MM.1S (cell line): ENCODE measurements around the gene ADD1.

Source experiments
- DNase-seq: peaks from one replicate; pipeline ENCODE4 v3.0.0-alpha.2; 2015
- H2AFZ ChIP-seq: fragments of 300-600 bp; sonication (generic); 2 replicates; pipeline ENCODE4 v1.6.0; 2016; ENCODE audit warnings: antibody characterized with exemption, low read length
- H3F3A ChIP-seq: fragments of 300-600 bp; sonication (generic); 2 replicates; pipeline ENCODE4 v1.6.1; 2016; ENCODE audit warnings: mild to moderate bottlenecking, antibody characterized with exemption, low read length, moderate library complexity, mixed read lengths; ENCODE audit not compliant: insufficient read depth
- H3K27ac ChIP-seq: fragments of 300-600 bp; sonication (generic); 2 replicates; pipeline ENCODE4 v1.5.1; 2016; ENCODE audit warnings: mild to moderate bottlenecking, low read length
- H3K27me3 ChIP-seq: fragments of 300-600 bp; sonication (generic); replicated peaks from 2 replicates; pipeline ENCODE4 v1.6.0; 2016; ENCODE audit warnings: low read length; ENCODE audit not compliant: insufficient read depth
- H3K36me3 ChIP-seq: fragments of 300-600 bp; sonication (generic); replicated peaks from 2 replicates; pipeline ENCODE4 v1.6.1; 2016; ENCODE audit warnings: mild to moderate bottlenecking, low read length, mixed read lengths; ENCODE audit not compliant: insufficient read depth
- H3K4me1 ChIP-seq: fragments of 300-600 bp; sonication (generic); 2 replicates; pipeline ENCODE4 v1.6.1; 2016; ENCODE audit warnings: low read length, mixed read lengths
- H3K4me2 ChIP-seq: fragments of 300-600 bp; sonication (generic); 2 replicates; pipeline ENCODE4 v1.6.0; 2016; ENCODE audit warnings: low read depth, low read length
- H3K4me3 ChIP-seq: fragments of 300-600 bp; sonication (generic); 2 replicates; pipeline ENCODE4 v1.5.1; 2016; ENCODE audit warnings: low read length, mixed read lengths
- H3K79me2 ChIP-seq: fragments of 300-600 bp; sonication (generic); 2 replicates; pipeline ENCODE4 v1.6.1; 2016; ENCODE audit warnings: mixed run types, low read length, mixed read lengths
- H3K9ac ChIP-seq: fragments of 300-600 bp; sonication (generic); 2 replicates; pipeline ENCODE4 v1.6.1; 2016; ENCODE audit warnings: low read length, mixed read lengths
- H3K9me2 ChIP-seq: fragments of 300-600 bp; sonication (generic); replicated peaks from 2 replicates; pipeline ENCODE4 v1.6.1; 2016; ENCODE audit warnings: mild to moderate bottlenecking, low read length, mixed read lengths; ENCODE audit not compliant: insufficient read depth
- H3K9me3 ChIP-seq: fragments of 300-600 bp; sonication (generic); replicated peaks from 2 replicates; pipeline ENCODE4 v1.6.1; 2016; ENCODE audit warnings: mild to moderate bottlenecking, low read length, mixed read lengths; ENCODE audit not compliant: insufficient read depth
- H4K20me1 ChIP-seq: fragments of 300-600 bp; sonication (generic); 2 replicates; pipeline ENCODE4 v1.6.1; 2016; ENCODE audit warnings: mild to moderate bottlenecking, low read length, moderate library complexity, mixed read lengths; ENCODE audit not compliant: insufficient read depth
- EZH2 ChIP-seq: fragments of 300-600 bp; sonication (generic); optimal IDR thresholded peaks from 2 replicates; pipeline ENCODE3; 2017; ENCODE audit warnings: low read depth, mild to moderate bottlenecking, antibody characterized with exemption, low read length, mixed read lengths
- EZH2phosphoT487 ChIP-seq: fragments of 300-600 bp; sonication (generic); IDR thresholded peaks from 2 replicates; pipeline ENCODE4 v1.6.1; 2018; ENCODE audit warnings: antibody characterized with exemption, low read length
- TF ChIP-seq, protein P1 (sequence below): fragments of 300-600 bp; sonication (generic); IDR thresholded peaks from 2 replicates; pipeline ENCODE4 v1.5.1; 2016; ENCODE audit warnings: antibody characterized with exemption, low read length, mixed read lengths

The ADD1 gene

GRCh38 chr4:2968381-2968780 lies 124.7 kb downstream of the ADD1 start:
- H3K27me3 ChIP-seq, result no peaks in the 10 kb centered on the region
- no peaks in the 10 kb centered on the region for H3F3A ChIP-seq
- H3K9me2 ChIP-seq, result no peaks in the 10 kb centered on the region
- H3K36me3 ChIP-seq, result no peaks in the 10 kb centered on the region
- H3K27ac ChIP-seq, result no peak overlapping the region
- H3K9me3 ChIP-seq, result no peaks in the 10 kb centered on the region
- H3K9ac ChIP-seq, result no peak overlapping the region
- no peaks in the 10 kb centered on the region for H4K20me1 ChIP-seq
- no peak overlapping the region for H3K4me2 ChIP-seq
- peaks cover 3% of the 10 kb centered on the region; the same call in 1 of the 2 replicates for H3K4me1 ChIP-seq
- TF ChIP-seq EZH2phosphoT487 (no peak), EZH2 (no peak)
- TF ChIP-seq, protein P1, sequence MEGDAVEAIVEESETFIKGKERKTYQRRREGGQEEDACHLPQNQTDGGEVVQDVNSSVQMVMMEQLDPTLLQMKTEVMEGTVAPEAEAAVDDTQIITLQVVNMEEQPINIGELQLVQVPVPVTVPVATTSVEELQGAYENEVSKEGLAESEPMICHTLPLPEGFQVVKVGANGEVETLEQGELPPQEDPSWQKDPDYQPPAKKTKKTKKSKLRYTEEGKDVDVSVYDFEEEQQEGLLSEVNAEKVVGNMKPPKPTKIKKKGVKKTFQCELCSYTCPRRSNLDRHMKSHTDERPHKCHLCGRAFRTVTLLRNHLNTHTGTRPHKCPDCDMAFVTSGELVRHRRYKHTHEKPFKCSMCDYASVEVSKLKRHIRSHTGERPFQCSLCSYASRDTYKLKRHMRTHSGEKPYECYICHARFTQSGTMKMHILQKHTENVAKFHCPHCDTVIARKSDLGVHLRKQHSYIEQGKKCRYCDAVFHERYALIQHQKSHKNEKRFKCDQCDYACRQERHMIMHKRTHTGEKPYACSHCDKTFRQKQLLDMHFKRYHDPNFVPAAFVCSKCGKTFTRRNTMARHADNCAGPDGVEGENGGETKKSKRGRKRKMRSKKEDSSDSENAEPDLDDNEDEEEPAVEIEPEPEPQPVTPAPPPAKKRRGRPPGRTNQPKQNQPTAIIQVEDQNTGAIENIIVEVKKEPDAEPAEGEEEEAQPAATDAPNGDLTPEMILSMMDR, result no peak
- H3K4me3 ChIP-seq, result no peak overlapping the region
- no peak for DNase-seq
- H3K79me2 ChIP-seq, result no peaks in the 10 kb centered on the region
- H2AFZ ChIP-seq, result no peak overlapping the region

- Histone ChIP-seq H3K4me2 (no peak overlapping the region), H3K4me3 (no peak overlapping the region), H3K27me3 (no peaks in the 10 kb centered on the region), H3K9ac (no peak overlapping the region), H3K9me2 (no peaks in the 10 kb centered on the region), H4K20me1 (no peaks in the 10 kb centered on the region), H3K27ac (no peak overlapping the region), H3F3A (no peaks in the 10 kb centered on the region), H3K4me1 (no peaks in the 10 kb centered on the region), H2AFZ (no peak overlapping the region), H3K9me3 (no peaks in the 10 kb centered on the region), H3K36me3 (no peaks in the 10 kb centered on the region), H3K79me2 (no peaks in the 10 kb centered on the region)
- no peak for DNase-seq
- TF ChIP-seq EZH2phosphoT487, result no peak
- TF ChIP-seq, protein P1, result no peak
- TF ChIP-seq EZH2, result no peak
These were observed 127.6 kb downstream of the ADD1 start for GRCh38 chr4:2971275-2971674.

GRCh38 chr4:2977211-2978088 lies 133.8 kb downstream of the ADD1 start:
- Histone ChIP-seq H2AFZ (no peak overlapping the region), H3K27me3 (no peaks in the 10 kb centered on the region), H3K36me3 (no peaks in the 10 kb centered on the region), H3K4me3 (no peak overlapping the region), H3K4me2 (no peak overlapping the region), H3K4me1 (no peaks in the 10 kb centered on the region), H3K9me3 (no peaks in the 10 kb centered on the region), H3F3A (no peaks in the 10 kb centered on the region), H3K79me2 (no peaks in the 10 kb centered on the region), H3K27ac (no peak overlapping the region), H3K9me2 (no peaks in the 10 kb centered on the region), H4K20me1 (no peaks in the 10 kb centered on the region), H3K9ac (no peak overlapping the region)
- TF ChIP-seq EZH2phosphoT487 (no peak), EZH2 (no peak)
- TF ChIP-seq, protein P1, result no peak
- no peak for DNase-seq
